Neural progenitor cell (in vitro differentiated cells): ENCODE data around the gene SCLY. TPM values are rescaled to one million over a fixed set of nuclear protein-coding genes. Genes with fewer than 3 reads are reported as not detected.

Source experiments
- DNase-seq: peaks from one replicate; pipeline ENCODE4 v3.0.0-alpha.2; 2016; ENCODE audit warnings: low spot score
- H2AFZ ChIP-seq: fragments of 200-600 bp; sonication (generic); replicated peaks from 2 replicates; pipeline ENCODE4 v1.6.1; 2016; ENCODE audit warnings: antibody characterized with exemption
- H3F3A ChIP-seq: fragments of 200-600 bp; sonication (generic); 2 replicates; pipeline ENCODE4 v1.6.1; 2016; ENCODE audit warnings: antibody characterized with exemption, low read depth
- H3K27ac ChIP-seq: fragments of 200-600 bp; sonication (generic); 2 replicates; pipeline ENCODE4 v1.5.1; 2016; ENCODE audit warnings: mild to moderate bottlenecking
- H3K27me3 ChIP-seq: fragments of 200-600 bp; sonication (generic); 2 replicates; pipeline ENCODE4 v1.6.1; 2016; ENCODE audit warnings: mild to moderate bottlenecking, moderate library complexity
- H3K36me3 ChIP-seq: fragments of 200-600 bp; sonication (generic); 2 replicates; pipeline ENCODE4 v1.5.1; 2016
- H3K4me1 ChIP-seq: fragments of 200-600 bp; sonication (generic); 2 replicates; pipeline ENCODE4 v1.6.1; 2016; ENCODE audit warnings: mixed run types
- H3K4me2 ChIP-seq: fragments of 200-600 bp; sonication (generic); 2 replicates; pipeline ENCODE4 v1.6.1; 2016
- H3K4me3 ChIP-seq: fragments of 200-600 bp; sonication (generic); 2 replicates; pipeline ENCODE4 v1.5.1; 2016
- H3K79me2 ChIP-seq: fragments of 200-600 bp; sonication (generic); 2 replicates; pipeline ENCODE4 v1.6.1; 2016; ENCODE audit warnings: low read depth
- H3K9ac ChIP-seq: fragments of 200-600 bp; sonication (generic); 2 replicates; pipeline ENCODE4 v1.6.1; 2016
- H3K9me3 ChIP-seq: fragments of 200-600 bp; sonication (generic); 2 replicates; pipeline ENCODE4 v1.5.1; 2016; ENCODE audit warnings: low read depth
- H4K20me1 ChIP-seq: fragments of 200-600 bp; sonication (generic); 2 replicates; pipeline ENCODE4 v1.6.1; 2016; ENCODE audit warnings: low read depth
- H3K27ac Mint-ChIP-seq: 3 replicates; pipeline ENCODE4 v1.8.0; 2021; ENCODE audit warnings: mixed read lengths
- H3K27me3 Mint-ChIP-seq: 2 replicates; pipeline ENCODE4 v1.8.0; 2022; ENCODE audit warnings: low read depth, mild to moderate bottlenecking, inconsistent platforms, moderate library complexity, mixed read lengths; ENCODE audit not compliant: insufficient read depth
- H3K36me3 Mint-ChIP-seq: 3 replicates; pipeline ENCODE4 v1.8.0; 2021; ENCODE audit warnings: mixed read lengths
- H3K4me1 Mint-ChIP-seq: 3 replicates; pipeline ENCODE4 v1.8.0; 2021; ENCODE audit warnings: mixed read lengths
- H3K4me3 Mint-ChIP-seq: 3 replicates; pipeline ENCODE4 v1.8.0; 2021; ENCODE audit warnings: mild to moderate bottlenecking, moderate library complexity, mixed read lengths
- H3K9me3 Mint-ChIP-seq: 3 replicates; pipeline ENCODE4 v1.8.0; 2020; ENCODE audit warnings: mixed read lengths
- EZH2 ChIP-seq: fragments of 200-600 bp; sonication (generic); IDR thresholded peaks from 2 replicates; pipeline ENCODE4 v1.6.1; 2017; ENCODE audit warnings: antibody characterized with exemption, mild to moderate bottlenecking, moderate library complexity
- EZH2phosphoT487 ChIP-seq: fragments of 200-600 bp; sonication (generic); IDR thresholded peaks from 2 replicates; pipeline ENCODE4 v1.6.1; 2017; ENCODE audit warnings: antibody characterized with exemption
- total RNA-seq: library from RNA; depleted of rRNA; stranded (reverse); fragments of >200 nt; gene quantifications from 2 replicates; pipeline ENCODE4 v1.2.3, GENCODE V29; 2015; ENCODE audit warnings: low replicate concordance
- TF ChIP-seq, protein P1 (sequence below): fragments of 200-600 bp; sonication (generic); IDR thresholded peaks from 2 replicates; pipeline ENCODE4 v1.5.1; 2017; ENCODE audit warnings: antibody characterized with exemption, mild to moderate bottlenecking

SCLY gene
- total RNA-seq, 1 donor from 2014 or later, result 44.1 TPM

GRCh38 chr2:238016526-238016925 is 44.3 kb upstream of the SCLY start:
- Histone ChIP-seq H3K27ac (no peak overlapping the region), H3K4me3 (no peak overlapping the region), H3K27me3 (no peaks in the 10 kb centered on the region), H3K9ac (no peak overlapping the region), H3K9me3 (no peaks in the 10 kb centered on the region), H3K4me1 (no peaks in the 10 kb centered on the region), H3K4me2 (no peak overlapping the region), H2AFZ (no peak overlapping the region), H3K36me3 (no peaks in the 10 kb centered on the region), H4K20me1 (peaks cover 3% of the 10 kb centered on the region), H3F3A (no peaks in the 10 kb centered on the region), H3K79me2 (no peaks in the 10 kb centered on the region)
- Mint-ChIP-seq H3K9me3 (no peaks in the 10 kb centered on the region), H3K27ac (no peak overlapping the region), H3K4me3 (no peak overlapping the region), H3K36me3 (peaks cover 11% of the 10 kb centered on the region), H3K27me3 (peaks cover 3% of the 10 kb centered on the region), H3K4me1 (no peaks in the 10 kb centered on the region)
- TF ChIP-seq, protein P1, sequence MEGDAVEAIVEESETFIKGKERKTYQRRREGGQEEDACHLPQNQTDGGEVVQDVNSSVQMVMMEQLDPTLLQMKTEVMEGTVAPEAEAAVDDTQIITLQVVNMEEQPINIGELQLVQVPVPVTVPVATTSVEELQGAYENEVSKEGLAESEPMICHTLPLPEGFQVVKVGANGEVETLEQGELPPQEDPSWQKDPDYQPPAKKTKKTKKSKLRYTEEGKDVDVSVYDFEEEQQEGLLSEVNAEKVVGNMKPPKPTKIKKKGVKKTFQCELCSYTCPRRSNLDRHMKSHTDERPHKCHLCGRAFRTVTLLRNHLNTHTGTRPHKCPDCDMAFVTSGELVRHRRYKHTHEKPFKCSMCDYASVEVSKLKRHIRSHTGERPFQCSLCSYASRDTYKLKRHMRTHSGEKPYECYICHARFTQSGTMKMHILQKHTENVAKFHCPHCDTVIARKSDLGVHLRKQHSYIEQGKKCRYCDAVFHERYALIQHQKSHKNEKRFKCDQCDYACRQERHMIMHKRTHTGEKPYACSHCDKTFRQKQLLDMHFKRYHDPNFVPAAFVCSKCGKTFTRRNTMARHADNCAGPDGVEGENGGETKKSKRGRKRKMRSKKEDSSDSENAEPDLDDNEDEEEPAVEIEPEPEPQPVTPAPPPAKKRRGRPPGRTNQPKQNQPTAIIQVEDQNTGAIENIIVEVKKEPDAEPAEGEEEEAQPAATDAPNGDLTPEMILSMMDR, result no peak
- TF ChIP-seq EZH2 (no peak), EZH2phosphoT487 (no peak)
- no peak for DNase-seq

GRCh38 chr2:238019962-238020361 is 40.8 kb upstream of the SCLY start:
- Histone ChIP-seq H3K27me3 (no peaks in the 10 kb centered on the region), H3K4me2 (no peak overlapping the region), H3K9ac (no peak overlapping the region), H3K79me2 (no peaks in the 10 kb centered on the region), H3K4me1 (no peaks in the 10 kb centered on the region), H2AFZ (no peak overlapping the region), H3K36me3 (no peaks in the 10 kb centered on the region), H3K4me3 (no peak overlapping the region), H3K9me3 (no peaks in the 10 kb centered on the region), H3F3A (no peaks in the 10 kb centered on the region), H4K20me1 (no peaks in the 10 kb centered on the region), H3K27ac (no peak overlapping the region)
- H3K9me3 Mint-ChIP-seq, result no peaks in the 10 kb centered on the region
- peaks cover 6% of the 10 kb centered on the region for H3K36me3 Mint-ChIP-seq
- no peak overlapping the region for H3K4me3 Mint-ChIP-seq
- TF ChIP-seq EZH2phosphoT487 (no peak), EZH2 (no peak)
- TF ChIP-seq, protein P1, result no peak
- H3K27ac Mint-ChIP-seq, result no peak overlapping the region
- H3K4me1 Mint-ChIP-seq, result no peaks in the 10 kb centered on the region
- peaks cover 3% of the 10 kb centered on the region for H3K27me3 Mint-ChIP-seq
- no peak for DNase-seq

DNA sequence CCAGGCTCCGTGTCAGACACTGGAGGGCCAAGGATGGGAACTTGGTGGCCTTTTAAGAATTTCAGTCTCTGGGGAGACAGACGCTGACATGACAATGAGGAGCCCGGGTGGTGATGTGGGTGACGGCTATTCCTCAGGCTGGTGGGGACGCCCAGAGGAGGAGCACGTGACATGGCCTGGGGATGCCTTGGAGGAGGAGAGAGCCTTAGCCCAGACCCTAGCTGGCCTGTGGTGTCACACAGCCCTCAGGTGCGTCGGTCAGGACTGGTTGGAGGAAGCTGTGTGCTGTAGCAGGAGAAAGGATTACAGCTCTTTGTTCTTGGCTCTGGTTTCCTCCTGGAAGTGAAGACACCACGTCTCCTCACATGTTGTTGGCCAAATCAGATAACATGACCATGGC is 40.0 kb upstream of the SCLY start:
- H3K27ac Mint-ChIP-seq, result no peak overlapping the region
- H3K27ac ChIP-seq, result no peak overlapping the region
- H3K4me3 Mint-ChIP-seq, result no peak overlapping the region
- no peak overlapping the region for H3K4me3 ChIP-seq
- no peaks in the 10 kb centered on the region for H3K9me3 Mint-ChIP-seq
- no peak overlapping the region for H3K9ac ChIP-seq
- no peak for TF ChIP-seq EZH2
- TF ChIP-seq, protein P1, result no peak
- TF ChIP-seq EZH2phosphoT487, result no peak
- no peaks in the 10 kb centered on the region for H3F3A ChIP-seq
- peaks cover 6% of the 10 kb centered on the region for H3K36me3 Mint-ChIP-seq
- peaks cover 3% of the 10 kb centered on the region for H3K27me3 Mint-ChIP-seq
- H3K4me1 Mint-ChIP-seq, result no peaks in the 10 kb centered on the region
- H3K79me2 ChIP-seq, result no peaks in the 10 kb centered on the region
- H3K36me3 ChIP-seq, result no peaks in the 10 kb centered on the region
- H2AFZ ChIP-seq, result no peak overlapping the region
- no peaks in the 10 kb centered on the region for H3K27me3 ChIP-seq
- no peaks in the 10 kb centered on the region for H3K9me3 ChIP-seq
- DNase-seq, result no peak
- H3K4me2 ChIP-seq, result no peak overlapping the region
- H4K20me1 ChIP-seq, result no peaks in the 10 kb centered on the region
- no peaks in the 10 kb centered on the region for H3K4me1 ChIP-seq

DNA sequence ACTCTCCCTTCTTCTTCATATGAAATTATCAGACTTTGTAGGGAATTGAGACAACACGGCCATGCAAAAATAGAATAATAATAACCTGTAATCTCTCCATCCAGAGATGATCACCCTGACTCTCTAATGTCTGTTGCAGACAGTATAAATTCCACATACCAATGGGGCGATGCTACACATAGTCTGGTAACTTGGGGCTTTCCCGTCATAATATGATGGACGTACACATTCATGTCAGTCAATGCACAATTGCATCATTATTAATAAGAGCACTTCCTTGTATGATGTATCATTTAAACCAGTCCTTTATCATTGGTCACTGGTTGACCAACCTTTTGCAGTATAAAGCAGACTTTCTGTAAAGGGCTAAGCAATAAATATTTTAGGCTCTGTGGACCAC is 39.5 kb upstream of the SCLY start:
- Mint-ChIP-seq H3K4me1 (no peaks in the 10 kb centered on the region), H3K4me3 (no peak overlapping the region), H3K9me3 (no peaks in the 10 kb centered on the region), H3K27ac (no peak overlapping the region), H3K27me3 (peaks cover 3% of the 10 kb centered on the region), H3K36me3 (peaks cover 6% of the 10 kb centered on the region)
- H3K27ac ChIP-seq, result no peak overlapping the region
- no peak overlapping the region for H3K4me2 ChIP-seq
- DNase-seq, result no peak
- no peaks in the 10 kb centered on the region for H4K20me1 ChIP-seq
- H3K9ac ChIP-seq, result no peak overlapping the region
- no peaks in the 10 kb centered on the region for H3K27me3 ChIP-seq
- H3K36me3 ChIP-seq, result no peaks in the 10 kb centered on the region
- no peaks in the 10 kb centered on the region for H3K4me1 ChIP-seq
- TF ChIP-seq EZH2phosphoT487, result no peak
- TF ChIP-seq, protein P1, result no peak
- TF ChIP-seq EZH2, result no peak
- no peaks in the 10 kb centered on the region for H3K79me2 ChIP-seq
- no peak overlapping the region for H2AFZ ChIP-seq
- no peaks in the 10 kb centered on the region for H3K9me3 ChIP-seq
- H3F3A ChIP-seq, result no peaks in the 10 kb centered on the region
- H3K4me3 ChIP-seq, result no peak overlapping the region
